ENCODE measurements around the gene TMEM175.

GRCh38 chr4:953574-953915 lies 21.3 kb downstream of the TMEM175 start:
- TF ChIP-seq CTCF (conservative IDR thresholded peaks at IDR 0.05; ENCODE audit: low read depth, low read length): no peak
- TF ChIP-seq POLR2A (IDR thresholded peaks at IDR 0.05; ENCODE audit: low read depth, low read length): no peak
- no peak for TF ChIP-seq USF2 (IDR thresholded peaks at IDR 0.05; ENCODE audit: low read depth, low read length)
- TF ChIP-seq CEBPB (IDR thresholded peaks at IDR 0.05; ENCODE audit: low read depth, low read length): no peak
- TF ChIP-seq BHLHE40 (IDR thresholded peaks at IDR 0.05; ENCODE audit: low read depth, low read length): no peak
- no peak for TF ChIP-seq FOS (IDR thresholded peaks at IDR 0.05; ENCODE audit: low read depth, low read length)
- no peak for TF ChIP-seq MXI1 (IDR thresholded peaks at IDR 0.05; ENCODE audit: borderline replicate concordance, low read depth, low read length)
- TF ChIP-seq RCOR1 (IDR thresholded peaks at IDR 0.05; ENCODE audit: insufficient replicate concordance, low read length): no peak
